ENCODE data around the gene KCTD19. TPM values are rescaled to one million over a fixed set of nuclear protein-coding genes. Genes with fewer than 3 reads are reported as not detected.

KCTD19 gene
- total RNA-seq, 1 experiment from 2014 or later: not detected

- no peak for DNase-seq (ENCODE audit: extremely low read depth, low read depth)
These were observed 61.7 kb downstream of the KCTD19 start for GRCh38 chr16:67264866-67265265.

- DNase-seq (ENCODE audit: extremely low read depth, low read depth): no peak
These were observed 62.3 kb downstream of the KCTD19 start for GRCh38 chr16:67264277-67264676.

- no peak for DNase-seq (ENCODE audit: extremely low read depth, low read depth)
These were observed 63.3 kb downstream of the KCTD19 start for GRCh38 chr16:67263201-67263600.

- no peak for DNase-seq (ENCODE audit: extremely low read depth, low read depth)
These were observed 66.0 kb downstream of the KCTD19 start for GRCh38 chr16:67260426-67261063.

GRCh38 chr16:67259705-67260104 lies 66.8 kb downstream of the KCTD19 start:
- no peak for DNase-seq (ENCODE audit: extremely low read depth, low read depth)

GRCh38 chr16:67258161-67258835 lies 68.2 kb downstream of the KCTD19 start:
- DNase-seq (ENCODE audit: extremely low read depth, low read depth): no peak

GRCh38 chr16:67257486-67258160 lies 68.9 kb downstream of the KCTD19 start:
- no peak for DNase-seq (ENCODE audit: extremely low read depth, low read depth)

GRCh38 chr16:67256701-67257230 lies 69.8 kb downstream of the KCTD19 start:
- no peak for DNase-seq (ENCODE audit: extremely low read depth, low read depth)

- DNase-seq (ENCODE audit: extremely low read depth, low read depth): no peak
These were observed 70.9 kb downstream of the KCTD19 start for GRCh38 chr16:67255553-67256221.

- DNase-seq (ENCODE audit: extremely low read depth, low read depth): no peak
These were observed 71.6 kb downstream of the KCTD19 start for GRCh38 chr16:67254801-67255552.

GRCh38 chr16:67252609-67253497 lies 73.7 kb downstream of the KCTD19 start:
- no peak for DNase-seq (ENCODE audit: extremely low read depth, low read depth)

- DNase-seq (ENCODE audit: extremely low read depth, low read depth): no peak
These were observed 76.6 kb downstream of the KCTD19 start for GRCh38 chr16:67250045-67250327.

GRCh38 chr16:67249178-67250044 lies 77.1 kb downstream of the KCTD19 start:
- no peak for DNase-seq (ENCODE audit: extremely low read depth, low read depth)

GRCh38 chr16:67248401-67249177 lies 78.0 kb downstream of the KCTD19 start, which contains the start of gene SLC9A5:
Gene SLC9A5 (plus strand): TSS chr16:67248979. CDS start chr16:67249015, 36 bp downstream.
- DNase-seq (ENCODE audit: extremely low read depth, low read depth): no peak

GRCh38 chr16:67248073-67248400 lies 78.5 kb downstream of the KCTD19 start:
- no peak for DNase-seq (ENCODE audit: extremely low read depth, low read depth)

GRCh38 chr16:67247192-67248072 lies 79.1 kb downstream of the KCTD19 start, which contains the start of gene FHOD1:
Gene FHOD1 (minus strand): TSS chr16:67247481. CDS start chr16:67247410, 71 bp downstream.
- DNase-seq (ENCODE audit: extremely low read depth, low read depth): peak; percentile 98

GRCh38 chr16:67246756-67247191 lies 79.8 kb downstream of the KCTD19 start:
- no peak for DNase-seq (ENCODE audit: extremely low read depth, low read depth)
